GM21529 (cell line): ENCODE measurements around the gene NRF1.

Experiments used
- ATAC-seq: cut with Tn5 transposase; IDR thresholded peaks from one replicate; pipeline ENCODE4 v1.9.1; 2021; ENCODE audit not compliant: unreplicated experiment

Gene NRF1

GRCh38 chr7:129724796-129725195 lies 113.3 kb downstream of the NRF1 start:
- no peak for ATAC-seq

GRCh38 chr7:129728875-129729467 lies 117.5 kb downstream of the NRF1 start:
- ATAC-seq = no peak

- no peak for ATAC-seq
Observed at GRCh38 chr7:129729511-129729910, 118.0 kb downstream of the NRF1 start.

- no peak for ATAC-seq
Observed at GRCh38 chr7:129730159-129730558, 118.6 kb downstream of the NRF1 start.

- no peak for ATAC-seq
Observed at GRCh38 chr7:129734400-129734799, 122.9 kb downstream of the NRF1 start.

GRCh38 chr7:129739427-129739826 lies 127.9 kb downstream of the NRF1 start:
- no peak for ATAC-seq

- no peak for ATAC-seq
Observed at GRCh38 chr7:129740574-129741410, 129.3 kb downstream of the NRF1 start.

GRCh38 chr7:129741743-129742213 lies 130.3 kb downstream of the NRF1 start:
- ATAC-seq = no peak

- ATAC-seq = no peak
Observed at GRCh38 chr7:129742256-129742655, 130.7 kb downstream of the NRF1 start.

- no peak for ATAC-seq
Observed at GRCh38 chr7:129746857-129747529, 135.5 kb downstream of the NRF1 start.

GRCh38 chr7:129748356-129749109 lies 137.0 kb downstream of the NRF1 start:
- no peak for ATAC-seq

- ATAC-seq = no peak
Observed at GRCh38 chr7:129750091-129750490, 138.6 kb downstream of the NRF1 start.

- no peak for ATAC-seq
Observed at GRCh38 chr7:129750501-129750900, 139.0 kb downstream of the NRF1 start.

- no peak for ATAC-seq
Observed at GRCh38 chr7:129751916-129752315, 140.4 kb downstream of the NRF1 start.

GRCh38 chr7:129752760-129753159 lies 141.2 kb downstream of the NRF1 start:
- ATAC-seq = no peak

GRCh38 chr7:129754406-129754805 lies 142.9 kb downstream of the NRF1 start:
- no peak for ATAC-seq

- ATAC-seq = no peak
Observed at GRCh38 chr7:129757991-129758390, 146.5 kb downstream of the NRF1 start.

GRCh38 chr7:129762387-129762969 lies 151.0 kb downstream of the NRF1 start:
- ATAC-seq = no peak

- no peak for ATAC-seq
Observed at GRCh38 chr7:129764247-129765084, 152.9 kb downstream of the NRF1 start.

- no peak for ATAC-seq
Observed at GRCh38 chr7:129765352-129765751, 153.8 kb downstream of the NRF1 start.
